GM20431 (cell line): ENCODE data around the gene KIAA0319L.

Experiments used
- in situ Hi-C: fragments of 300-500 bp; cut with MseI, MboI; formaldehyde crosslinking; loops from one replicate; pipeline ENCODE4 v1.15.0; 2020; ENCODE audit warnings: low sequenced_read_pairs; ENCODE audit not compliant: unreplicated experiment

The KIAA0319L gene

DNA sequence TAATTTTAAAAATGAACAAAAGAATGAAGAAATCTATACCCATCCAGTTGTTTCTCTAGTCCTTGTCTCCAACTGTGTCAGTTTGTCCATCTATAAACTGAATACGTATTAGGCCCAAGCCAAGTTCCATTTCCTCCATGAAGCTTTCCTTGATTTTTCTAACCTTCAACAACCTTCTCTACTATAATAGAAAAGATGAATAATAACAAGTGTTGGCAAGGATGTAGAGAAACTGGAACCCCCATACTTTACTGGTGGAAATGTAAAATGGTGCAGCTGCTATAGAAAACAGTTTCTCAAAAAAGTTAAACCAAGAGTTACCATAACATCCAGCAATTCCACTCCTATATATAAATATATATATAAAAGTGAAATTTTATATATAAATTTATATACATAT lies 10.6 kb downstream of the KIAA0319L start:
- in situ Hi-C loops = no loop called here

DNA sequence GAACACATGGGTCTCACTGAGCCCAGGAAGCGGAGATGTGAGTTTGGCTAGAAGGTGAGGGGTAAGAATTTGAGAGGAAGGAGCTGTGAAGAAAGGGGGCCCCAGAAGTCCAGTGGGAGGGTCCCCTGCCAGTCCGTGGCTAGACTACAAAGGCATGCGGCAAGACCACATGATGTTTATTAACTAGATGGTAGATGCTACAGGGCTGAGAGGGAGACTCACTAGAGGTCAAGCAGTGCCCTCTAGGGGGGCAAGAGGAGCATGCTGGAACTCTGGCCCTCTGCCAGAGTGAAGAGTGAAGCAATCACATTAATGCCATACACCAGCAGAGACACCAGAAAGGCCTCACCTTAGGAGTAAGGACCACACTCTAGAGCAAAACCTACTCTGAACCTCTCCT lies 12.2 kb downstream of the KIAA0319L start:
- in situ Hi-C loops = no loop called here

DNA sequence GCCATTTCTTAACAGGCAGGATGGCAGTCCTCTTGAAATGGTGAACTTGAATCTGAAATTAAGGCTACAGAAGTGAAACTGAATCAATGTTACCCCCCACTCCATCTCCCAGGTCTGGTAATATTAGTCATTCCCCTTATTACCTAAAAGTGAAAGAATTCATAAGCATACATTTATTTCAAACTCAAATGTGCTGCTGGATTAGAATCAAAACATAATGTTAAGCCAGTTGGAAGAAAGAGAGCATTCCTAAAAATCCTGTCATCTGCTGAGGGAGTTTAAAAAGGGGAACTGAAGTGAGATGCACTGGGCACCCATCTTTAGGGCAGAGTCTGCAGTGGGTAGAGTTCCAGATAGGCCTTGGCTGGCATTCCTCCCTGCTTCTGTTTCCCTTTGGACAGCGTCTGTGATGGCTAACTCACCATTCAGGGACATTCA lies 17.4 kb downstream of the KIAA0319L start:
- in situ Hi-C loops = no loop called here

DNA sequence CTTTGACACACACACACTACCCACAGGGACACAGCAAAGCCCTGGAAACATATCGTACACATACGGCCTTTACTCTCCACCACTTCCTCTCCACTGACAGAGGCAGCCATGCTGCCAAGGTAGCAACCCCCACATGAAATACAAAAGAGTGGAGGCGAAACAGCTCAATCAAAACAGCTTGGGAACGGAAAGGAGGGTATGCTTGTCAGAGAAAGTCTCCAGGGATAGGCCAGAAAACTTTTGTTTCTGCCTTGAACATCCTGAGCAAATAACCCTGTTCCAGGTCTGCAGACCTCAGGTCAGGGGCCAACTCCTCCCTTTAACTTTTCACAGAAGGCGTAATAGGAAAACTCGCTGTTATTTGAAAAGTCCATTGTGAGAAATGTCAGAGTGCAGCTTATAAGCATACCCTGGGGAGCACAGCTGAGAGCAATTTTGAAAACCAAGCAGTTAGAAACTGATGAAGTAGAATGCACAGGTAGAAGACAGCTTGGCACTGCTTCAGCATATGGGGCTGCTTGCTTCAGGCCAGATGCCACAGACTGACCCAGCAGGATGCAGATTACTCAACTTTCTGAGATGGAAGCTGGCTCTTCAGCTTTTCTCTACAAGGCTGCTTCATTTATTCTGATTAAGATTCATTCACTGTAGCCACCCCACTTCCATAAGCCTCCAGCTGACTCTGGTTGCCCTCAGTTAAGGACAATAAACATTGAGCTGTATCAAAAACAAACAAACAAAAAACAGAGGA lies 18.0 kb downstream of the KIAA0319L start:
- in situ Hi-C loops = no loop called here

DNA sequence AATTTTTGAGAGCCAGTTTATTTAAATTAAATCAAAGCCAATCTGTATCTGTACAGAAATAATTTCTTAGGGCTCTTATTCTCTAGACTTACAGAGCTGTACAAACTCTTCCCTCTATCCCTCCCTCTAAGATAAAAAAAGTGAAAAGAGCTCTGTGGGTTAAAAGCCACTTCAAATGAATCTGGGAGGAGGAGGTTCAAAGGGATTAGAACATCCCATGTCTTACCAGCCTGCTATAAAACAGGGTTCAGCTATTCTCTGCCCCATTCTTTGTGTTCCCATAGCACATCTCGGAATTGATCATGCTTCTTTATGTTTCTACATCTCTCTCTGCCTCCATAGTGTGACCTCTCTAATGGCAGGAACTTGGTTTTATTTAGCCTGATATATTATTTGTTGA lies 19.4 kb downstream of the KIAA0319L start:
- in situ Hi-C loops = no loop called here

DNA sequence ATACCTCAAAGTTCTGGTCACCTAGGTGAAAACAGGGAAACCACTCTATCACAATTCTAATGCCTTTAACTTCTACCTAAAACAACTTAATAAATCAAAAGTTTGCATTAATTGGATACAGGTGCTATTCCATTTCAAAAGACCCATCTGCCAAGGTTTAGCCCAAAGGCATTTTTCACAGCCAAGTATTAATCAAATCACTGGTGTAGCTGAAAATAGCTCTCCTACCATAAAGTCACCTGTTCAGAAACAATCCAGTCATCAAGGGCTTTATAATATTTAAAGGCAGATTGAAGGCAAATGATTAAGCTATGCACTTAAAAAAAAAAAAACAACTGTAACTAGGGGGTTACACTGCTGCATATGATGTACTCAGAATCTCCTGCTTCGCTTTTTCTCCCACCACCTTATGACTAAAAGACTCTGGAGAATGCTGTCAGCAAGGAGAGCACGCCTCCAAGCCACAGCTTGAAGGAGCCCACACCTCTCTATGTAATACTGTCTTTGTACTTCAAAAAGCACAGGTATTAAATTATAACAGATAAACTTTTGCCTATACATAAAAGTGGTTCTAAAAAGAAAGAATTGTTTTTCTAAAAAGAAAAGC lies 20.5 kb downstream of the KIAA0319L start:
- in situ Hi-C loops = no loop called here

DNA sequence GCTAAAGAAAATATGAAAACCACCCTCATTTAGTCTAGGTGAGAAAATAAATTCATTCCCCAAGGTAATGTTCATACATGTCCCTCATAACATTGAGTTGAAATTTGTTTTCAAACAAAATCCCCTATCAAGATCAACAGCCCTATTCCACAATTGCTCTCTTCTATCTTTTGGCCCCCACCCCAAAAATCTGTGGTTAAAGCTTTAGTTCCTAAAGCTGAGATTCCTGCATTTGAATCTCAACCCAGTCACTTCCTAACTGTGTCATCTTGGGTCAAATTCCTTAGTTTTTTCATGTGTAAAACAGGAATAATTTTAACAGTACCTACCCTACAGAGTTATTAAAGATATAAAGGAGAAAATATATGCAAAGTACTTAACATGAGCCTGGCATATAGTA lies 22.0 kb downstream of the KIAA0319L start:
- in situ Hi-C loops = no loop called here

DNA sequence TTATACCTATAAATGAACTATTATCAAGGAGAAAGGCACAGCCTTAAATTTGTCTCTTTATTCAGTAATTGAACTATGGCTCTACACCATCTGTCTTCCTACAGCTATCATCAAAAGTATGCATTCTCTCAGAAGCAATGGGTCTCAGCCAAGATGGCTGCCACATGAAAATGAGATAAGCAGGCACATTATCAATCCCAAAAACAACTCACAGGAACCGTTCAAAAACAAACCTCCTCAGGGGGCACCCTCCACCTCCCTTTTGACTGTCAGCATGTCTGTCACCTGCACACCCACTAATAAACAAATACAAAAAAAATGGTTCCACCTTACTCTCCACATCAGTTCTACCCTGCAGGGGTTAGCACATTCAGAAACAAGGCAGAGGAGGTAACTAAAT lies 23.6 kb downstream of the KIAA0319L start:
- in situ Hi-C loops = no loop called here

DNA sequence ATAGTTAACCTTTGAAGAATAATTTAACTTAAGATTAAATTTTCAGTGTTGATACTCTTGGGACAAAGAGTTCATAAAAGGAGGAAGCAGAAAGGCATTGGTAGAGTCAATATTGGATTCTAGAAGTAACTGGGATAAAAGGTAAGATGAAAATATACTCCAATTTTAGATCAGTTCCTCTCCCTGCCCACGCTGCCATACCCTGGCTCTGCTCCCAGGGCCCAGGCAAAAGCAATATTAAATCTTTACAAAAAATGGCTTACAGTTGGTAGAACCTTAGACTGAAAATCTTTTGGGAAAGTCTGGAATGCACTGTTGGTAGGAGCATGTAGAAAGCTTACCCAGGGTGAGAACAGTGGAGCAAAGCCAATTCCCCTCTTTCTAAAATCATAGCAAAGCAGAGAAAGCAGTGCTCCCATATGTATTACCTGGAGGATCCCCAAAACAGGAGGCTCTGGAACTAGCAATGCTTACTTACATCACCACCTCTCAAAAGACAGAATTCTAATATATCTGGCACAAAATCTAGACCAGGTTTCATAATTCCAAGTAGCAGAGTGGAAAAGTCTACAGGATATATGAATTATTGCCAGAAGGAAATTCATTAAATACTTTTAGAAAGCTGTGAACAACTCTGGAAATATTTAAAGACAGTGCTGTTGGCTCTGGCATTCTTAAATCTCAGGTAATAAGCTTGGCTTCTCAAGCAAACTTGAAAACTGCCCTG lies 24.5 kb downstream of the KIAA0319L start:
- in situ Hi-C loops = no loop called here

DNA sequence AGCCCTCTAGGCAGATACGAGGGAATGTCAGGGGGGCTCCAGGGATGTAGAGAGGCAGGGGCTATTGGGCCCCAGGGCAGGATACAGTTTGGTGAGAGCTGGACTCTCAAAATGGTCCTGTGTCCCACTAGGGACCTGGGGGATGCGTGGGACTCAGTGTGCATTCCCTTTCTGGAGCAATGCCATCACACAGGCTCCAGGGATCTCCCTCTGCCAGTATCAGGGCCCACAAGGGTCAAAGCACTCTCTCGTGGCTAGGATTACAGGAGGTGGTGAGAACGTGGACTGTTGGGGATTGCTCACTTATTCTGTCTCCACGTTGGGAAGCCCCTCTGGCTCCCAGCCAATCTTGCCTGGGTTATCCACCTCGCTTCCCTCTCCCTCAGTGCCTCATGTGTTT lies 25.8 kb downstream of the KIAA0319L start:
- in situ Hi-C loops = no loop called here

DNA sequence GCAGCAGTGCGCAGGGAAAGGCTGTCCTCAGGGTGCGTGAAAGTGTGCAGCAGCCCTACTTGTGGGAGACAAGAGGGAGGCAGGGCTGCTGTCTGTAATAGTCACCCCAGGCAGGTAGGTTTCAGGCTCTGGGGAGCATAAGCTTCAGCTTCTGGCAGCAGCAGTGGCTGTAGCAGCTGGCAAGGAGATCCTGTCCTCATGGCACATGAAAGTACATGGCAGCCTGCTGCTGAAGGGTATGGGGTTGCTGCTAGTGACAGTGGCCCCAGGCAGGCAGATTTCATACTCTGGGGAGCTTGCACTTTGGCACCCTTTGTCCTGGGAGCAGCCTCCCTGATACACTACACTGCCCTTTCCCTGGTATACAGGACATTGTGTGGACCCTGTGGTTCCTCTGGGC lies 26.3 kb downstream of the KIAA0319L start:
- in situ Hi-C loops = no loop called here

DNA sequence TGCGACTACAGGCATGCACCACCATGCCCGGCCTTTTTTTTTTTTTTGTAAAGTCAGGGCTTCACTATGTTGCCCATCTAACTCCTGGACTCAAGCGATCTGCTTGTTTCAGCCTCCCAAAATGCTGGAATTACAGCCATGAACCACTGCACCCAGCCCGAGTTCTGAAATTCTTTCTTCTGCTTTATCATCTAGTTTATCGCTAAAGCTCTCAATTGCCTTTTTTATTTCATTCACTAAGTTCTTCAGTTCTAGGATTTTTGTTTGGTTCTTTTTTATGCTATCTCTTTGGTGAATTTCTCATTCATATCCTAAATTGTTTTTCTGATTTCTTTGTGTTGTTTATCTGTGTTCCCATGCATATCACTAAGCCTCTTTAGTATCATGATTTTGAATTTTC lies 27.0 kb downstream of the KIAA0319L start:
- in situ Hi-C loops = no loop called here

DNA sequence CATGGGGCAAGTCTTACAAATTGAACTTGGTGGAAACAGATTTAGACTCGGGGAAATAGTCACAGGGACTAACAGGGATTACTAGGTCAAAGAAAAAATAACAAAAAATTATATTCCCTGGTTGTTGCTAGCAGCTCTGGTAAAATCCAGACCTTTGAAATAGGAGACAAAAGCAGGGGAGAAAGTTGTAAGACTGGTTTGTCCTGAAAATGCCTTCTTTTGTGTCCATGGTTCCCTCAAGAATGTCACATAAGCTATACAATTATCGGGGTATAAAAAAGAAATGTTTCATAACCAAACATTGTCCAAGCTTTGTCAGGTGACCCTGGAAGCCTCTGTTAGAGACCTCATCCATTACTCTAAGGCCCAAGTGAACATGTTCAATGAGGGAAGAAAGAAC lies 33.1 kb downstream of the KIAA0319L start:
- in situ Hi-C loops = no loop called here

DNA sequence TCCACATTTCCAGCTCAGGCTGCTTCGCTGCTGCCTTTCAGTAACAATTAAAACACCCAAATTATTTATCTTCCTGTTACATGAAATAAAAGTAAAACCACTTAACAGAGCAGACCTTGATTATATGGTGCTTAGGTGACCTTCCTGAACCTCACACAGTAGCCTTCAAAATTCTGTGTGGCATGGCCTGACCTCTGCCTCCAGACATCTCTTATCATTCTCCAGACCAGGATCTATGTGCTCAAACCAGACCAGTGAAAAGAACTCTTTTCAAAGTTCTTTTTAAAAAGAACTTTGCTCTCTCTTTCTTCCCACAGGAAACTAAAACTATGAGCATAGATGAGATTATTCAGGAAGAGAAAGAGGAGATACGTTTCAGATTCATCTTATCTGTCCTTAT lies 37.8 kb downstream of the KIAA0319L start:
- in situ Hi-C loops = no loop called here

DNA sequence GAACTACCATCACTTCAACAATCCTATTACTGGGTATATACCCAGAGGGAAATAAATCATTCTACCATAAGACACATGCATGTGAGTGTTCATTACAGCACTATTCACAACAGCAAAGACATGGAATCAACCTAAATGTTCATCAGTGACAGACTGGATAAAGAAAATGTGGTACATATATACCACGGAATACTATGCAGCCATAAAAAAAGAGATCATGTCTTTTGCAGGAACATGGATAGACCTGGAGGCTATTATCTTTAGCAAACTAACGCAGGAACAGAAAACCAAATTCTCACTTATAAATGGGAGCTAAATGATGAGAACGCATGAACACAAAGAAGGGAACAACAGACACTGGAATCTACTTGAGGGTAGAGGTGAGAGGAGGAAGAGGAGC lies 39.0 kb downstream of the KIAA0319L start:
- in situ Hi-C loops = no loop called here

DNA sequence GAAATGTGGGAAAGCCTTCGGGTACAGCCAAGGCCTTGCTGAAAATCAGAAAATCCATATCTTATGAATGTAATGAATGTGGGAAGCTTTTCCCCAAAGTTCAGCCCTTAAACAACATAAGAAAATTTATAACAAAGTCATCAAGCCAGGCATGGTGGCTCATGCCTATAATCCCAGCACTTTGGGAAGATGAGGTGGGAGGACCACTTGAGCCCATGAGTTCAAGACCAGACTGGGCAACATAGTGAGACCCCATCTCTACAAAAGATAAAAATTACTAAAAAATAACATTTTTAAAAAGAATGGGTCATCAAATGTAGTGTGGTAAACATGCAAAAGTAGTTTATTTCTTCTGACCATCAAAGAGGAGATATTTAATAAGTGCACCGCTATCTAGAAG lies 45.9 kb downstream of the KIAA0319L start:
- in situ Hi-C loops = no loop called here

DNA sequence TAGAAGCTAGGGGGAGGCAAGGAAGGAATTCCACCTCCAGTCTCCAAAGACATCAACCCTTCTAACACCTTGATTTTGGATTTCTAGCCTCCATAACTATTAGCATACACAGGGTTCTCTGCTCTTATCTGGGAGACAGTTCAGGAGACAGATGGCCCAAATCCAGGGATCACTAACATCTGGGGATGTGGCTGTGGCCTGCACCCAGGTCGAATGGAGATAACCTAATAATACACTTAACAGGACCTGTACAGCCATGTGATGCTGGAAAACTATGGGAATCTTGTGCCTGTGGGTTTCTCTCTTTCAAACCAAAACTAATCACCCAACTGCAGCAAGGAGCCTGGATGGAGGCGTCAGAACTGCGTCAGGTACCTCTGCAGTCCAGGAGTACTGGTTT lies 47.6 kb downstream of the KIAA0319L start:
- in situ Hi-C loops = no loop called here

DNA sequence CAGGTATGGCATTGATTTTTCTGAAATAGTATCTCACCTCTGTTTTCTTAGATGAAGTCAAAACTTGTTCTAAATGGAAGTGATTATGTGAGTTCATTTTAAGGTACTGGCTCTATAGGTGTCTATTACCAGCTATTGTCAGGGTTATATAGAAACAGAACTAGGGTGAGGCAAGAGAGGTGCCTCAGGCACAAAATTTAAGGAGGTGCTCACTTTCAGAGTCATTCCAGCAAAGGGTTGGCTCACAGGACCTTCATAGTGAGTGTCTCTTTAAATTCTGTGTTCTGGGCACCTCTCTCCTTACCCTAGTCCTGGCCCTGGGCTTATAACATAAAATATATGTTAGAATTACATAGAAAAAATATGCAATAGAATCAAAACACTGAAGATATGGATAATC lies 49.3 kb downstream of the KIAA0319L start:
- in situ Hi-C loops = no loop called here

DNA sequence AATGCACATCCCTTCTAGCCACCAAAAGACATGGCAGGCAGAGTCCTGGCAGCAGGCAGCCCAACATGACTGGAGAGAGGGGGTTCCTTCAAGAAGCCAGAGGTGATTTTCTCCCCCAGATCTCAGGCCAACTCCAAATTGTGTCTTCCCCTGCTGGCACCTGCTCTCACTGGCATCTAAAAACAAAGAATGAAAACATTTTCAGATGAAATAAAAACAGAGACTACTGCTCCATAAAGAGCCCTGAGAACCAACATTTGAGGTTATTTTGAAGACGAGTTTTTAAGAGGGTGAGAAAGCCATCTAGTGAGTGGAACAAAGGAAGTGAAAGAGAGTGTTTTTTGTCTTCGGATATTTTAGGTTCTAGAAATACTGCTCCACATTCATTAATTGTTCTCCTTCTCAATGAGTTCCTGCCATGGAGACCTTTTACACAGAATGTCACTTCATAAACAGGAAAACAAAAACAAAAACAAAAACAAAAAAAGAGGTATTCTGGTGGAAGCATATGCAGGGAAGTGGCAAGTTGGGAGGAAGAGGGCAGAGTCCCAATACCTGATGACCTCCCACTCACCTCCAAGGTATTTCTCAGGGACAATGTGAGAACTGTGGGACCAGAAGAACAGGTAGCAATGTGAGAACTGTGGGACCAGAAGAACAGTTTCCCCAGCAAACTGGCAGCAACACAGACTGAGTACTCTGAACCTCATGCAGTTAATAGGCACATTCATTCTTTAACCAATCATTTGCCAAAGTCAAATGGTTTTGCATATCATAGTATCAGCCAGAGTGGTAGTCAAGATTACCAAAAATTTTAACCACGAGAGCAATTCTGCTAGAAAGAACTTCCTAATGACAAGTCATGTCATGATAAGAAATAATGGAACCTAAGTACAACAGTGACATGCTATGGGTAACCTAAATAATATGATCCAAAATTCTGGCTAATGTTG lies 50.0 kb downstream of the KIAA0319L start:
- in situ Hi-C loops = no loop called here
